Activated CD8-positive, alpha-beta memory T cell treated with anti-CD3 and anti-CD28 coated beads, Interleukin-2, amount 10 ng/mL, durations not matched to agents 7 days and 5 days (primary cell): Measurements from ENCODE around the gene SHC2. TPM values are rescaled to one million over a fixed set of nuclear protein-coding genes. Genes with fewer than 3 reads are reported as not detected.
"Not testable (repeated sequence)": the region's sequence is repeated elsewhere in the genome, so short reads cannot be mapped to it uniquely, and the experiment has no call there.

Experiments
- ATAC-seq: fragments of 150-1000 bp; cut with Tn5 transposase; one replicate; pipeline ENCODE4 v1.10.0; 2021; ENCODE audit warnings: moderate library complexity
- CTCF ChIA-PET: fragments of 350-600 bp; sonication (Branson Sonifier 250); formaldehyde crosslinking; loops from one replicate; lab custom pipeline; 2021; ENCODE audit warnings: antibody characterized with exemption; lab: Charles Lee
- DNase-seq: peaks from one replicate; pipeline ENCODE4 v3.0.0-alpha.2; 2020
- H3K27ac Mint-ChIP-seq: one replicate; pipeline ENCODE4 v1.8.0; 2021; ENCODE audit warnings: mild to moderate bottlenecking, mixed read lengths
- H3K27me3 Mint-ChIP-seq: one replicate; pipeline ENCODE4 v1.8.0; 2021; ENCODE audit warnings: mixed read lengths
- H3K36me3 Mint-ChIP-seq: one replicate; pipeline ENCODE4 v1.8.0; 2021; ENCODE audit warnings: mild to moderate bottlenecking, mixed read lengths
- H3K4me1 Mint-ChIP-seq: one replicate; pipeline ENCODE4 v1.8.0; 2021; ENCODE audit warnings: mixed read lengths
- H3K4me3 Mint-ChIP-seq: one replicate; pipeline ENCODE4 v1.8.0; 2021; ENCODE audit warnings: mild to moderate bottlenecking, moderate library complexity, mixed read lengths
- H3K9me3 Mint-ChIP-seq: one replicate; pipeline ENCODE4 v1.8.0; 2022; ENCODE audit warnings: low read depth, mixed read lengths
- total RNA-seq, 2 experiments: library from RNA; stranded (reverse); gene quantifications; one replicate each; pipeline ENCODE4 v1.2.3, GENCODE V29; 2021

Gene SHC2
- total RNA-seq, 2 experiments from 2014 or later: not detected

DNA sequence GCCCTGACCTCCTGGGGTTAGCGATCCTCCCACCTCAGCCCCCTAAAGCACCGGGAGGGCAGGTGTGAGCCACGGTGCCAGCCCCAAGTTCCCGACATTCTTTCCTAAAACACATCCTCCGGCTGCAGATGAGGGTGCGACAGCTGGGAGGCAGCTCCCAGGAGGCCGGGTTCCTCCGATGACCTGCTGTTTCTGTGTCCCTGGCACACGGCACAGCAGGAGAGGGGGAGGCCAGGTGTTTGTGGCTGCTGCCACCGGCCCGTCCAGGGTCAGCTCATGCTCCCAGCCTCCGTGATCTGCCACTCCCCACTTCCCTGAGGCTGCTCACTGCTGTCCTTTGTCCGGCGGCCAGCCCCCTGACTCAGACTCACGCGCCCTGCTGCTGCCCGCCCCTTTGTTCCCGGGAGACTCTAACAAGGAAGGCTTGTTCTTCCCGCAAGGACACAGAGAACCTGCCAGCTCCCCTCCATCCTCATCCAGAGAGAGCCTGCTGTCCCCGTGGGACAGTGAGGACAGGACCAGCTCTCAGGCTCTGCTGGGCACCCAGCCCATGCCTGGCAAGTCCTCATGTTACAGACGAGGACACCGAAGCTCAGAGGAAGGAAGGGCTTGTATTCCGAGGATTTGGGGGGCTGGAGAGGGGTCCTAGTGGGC, 24.9 kb upstream of the SHC2 start:
- CTCF ChIA-PET: interaction anchor here (1.1 to 2.5 kb wide), 2 partner anchors 10 to 25 kb away, joined by 5 to 6 read pairs; partner anchors contain the start of gene MADCAM1
- ATAC-seq: no peak
- peaks cover 9% of the 10 kb centered on the region for H3K4me1 Mint-ChIP-seq
- peaks cover 13% of the 10 kb centered on the region for H3K27me3 Mint-ChIP-seq
- H3K9me3 Mint-ChIP-seq: peaks cover 8% of the 10 kb centered on the region
- H3K27ac Mint-ChIP-seq: no peak overlapping the region
- no peak for DNase-seq
- peaks cover 8% of the 10 kb centered on the region for H3K36me3 Mint-ChIP-seq
- H3K4me3 Mint-ChIP-seq: no peak overlapping the region

DNA sequence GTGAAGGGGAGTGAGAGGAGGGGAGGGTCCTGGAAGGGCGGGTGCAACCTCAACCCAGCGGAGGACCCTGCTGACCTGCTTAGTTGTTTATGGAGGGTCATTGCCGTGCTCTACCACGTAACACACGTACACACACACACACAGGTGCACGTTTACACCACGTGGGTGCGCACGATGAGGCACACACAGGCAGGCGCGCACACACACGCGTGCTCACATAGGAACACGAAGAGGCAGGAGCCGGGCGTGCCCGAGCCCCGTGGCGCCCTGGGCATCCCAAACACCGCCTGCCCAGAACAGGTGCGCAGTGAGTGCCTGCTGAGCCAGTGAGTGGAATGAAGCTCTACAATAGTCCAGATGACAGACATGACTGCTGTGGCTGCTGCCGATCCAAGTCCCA, 24.2 kb upstream of the SHC2 start:
- Mint-ChIP-seq H3K36me3 (peaks cover 14% of the 10 kb centered on the region), H3K27me3 (peaks cover 13% of the 10 kb centered on the region), H3K4me3 (no peak overlapping the region), H3K9me3 (peaks cover 15% of the 10 kb centered on the region), H3K4me1 (peaks cover 9% of the 10 kb centered on the region), H3K27ac (no peak overlapping the region)
- CTCF ChIA-PET: interaction anchor here (1.1 to 2.5 kb wide), 2 partner anchors 11 to 26 kb away, joined by 5 to 6 read pairs; partner anchors contain the start of gene MADCAM1
- ATAC-seq: no peak
- no peak for DNase-seq

- ATAC-seq (no peak), DNase-seq (no peak)
- no peak overlapping the region for H3K4me3 Mint-ChIP-seq
- H3K27me3 Mint-ChIP-seq: peaks cover 13% of the 10 kb centered on the region
- CTCF ChIA-PET: no interaction called here
- peaks cover 17% of the 10 kb centered on the region for H3K36me3 Mint-ChIP-seq
- peaks cover 9% of the 10 kb centered on the region for H3K4me1 Mint-ChIP-seq
- H3K27ac Mint-ChIP-seq: no peak overlapping the region
- H3K9me3 Mint-ChIP-seq: peaks cover 18% of the 10 kb centered on the region
Measured at GRCh38 chr19:484494-484893, 23.7 kb upstream of the SHC2 start.

GRCh38 chr19:483332-484072, 22.7 kb upstream of the SHC2 start:
- no peak overlapping the region for H3K27ac Mint-ChIP-seq
- H3K36me3 Mint-ChIP-seq: peaks cover 17% of the 10 kb centered on the region
- peaks cover 13% of the 10 kb centered on the region for H3K27me3 Mint-ChIP-seq
- CTCF ChIA-PET: no interaction called here
- DNase-seq (no peak), ATAC-seq (no peak)
- H3K4me3 Mint-ChIP-seq: no peak overlapping the region
- H3K4me1 Mint-ChIP-seq: peaks cover 8% of the 10 kb centered on the region
- H3K9me3 Mint-ChIP-seq: peaks cover 18% of the 10 kb centered on the region

DNA sequence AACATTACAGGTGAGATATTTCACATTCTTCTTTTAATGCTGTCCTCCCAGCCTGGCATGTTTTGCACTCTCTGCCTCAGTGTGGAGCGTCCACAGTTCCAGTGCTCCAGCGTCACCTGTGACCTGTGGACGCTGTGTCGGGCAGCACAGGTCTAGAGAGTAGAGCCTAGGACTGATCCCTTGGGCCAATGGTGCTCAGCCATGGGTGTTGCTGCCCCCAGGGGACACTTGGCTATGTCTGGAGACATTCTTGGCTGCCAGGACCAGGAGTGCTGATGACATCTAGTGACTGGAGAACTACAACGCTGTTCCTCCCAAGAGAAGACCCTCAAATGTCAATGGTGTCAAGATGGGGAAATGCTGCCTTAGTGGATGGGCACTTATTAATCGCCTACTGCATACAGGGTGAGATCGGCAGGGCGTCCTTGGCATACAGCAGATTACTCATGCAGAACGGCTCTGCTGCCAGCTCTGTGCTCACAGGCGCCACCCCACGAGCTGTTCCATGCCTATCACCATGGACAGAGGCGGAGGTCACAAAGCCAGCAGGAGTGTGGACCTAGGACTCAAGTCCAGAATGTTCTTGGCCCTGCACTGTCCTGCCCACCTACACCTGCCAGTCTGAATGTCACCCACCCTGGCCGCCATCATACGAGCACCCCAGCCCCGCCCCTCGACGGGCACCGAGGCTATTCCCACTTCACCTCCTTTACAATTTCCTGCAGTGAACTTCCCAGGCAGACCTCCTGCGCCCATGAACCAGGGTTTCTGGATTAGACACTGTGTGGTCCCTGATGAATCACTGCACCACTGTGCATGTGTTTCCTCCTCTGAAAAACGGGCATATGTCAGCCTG, 21.6 kb upstream of the SHC2 start:
- Mint-ChIP-seq H3K36me3 (peaks cover 17% of the 10 kb centered on the region), H3K27me3 (peaks cover 13% of the 10 kb centered on the region), H3K4me1 (peaks cover 5% of the 10 kb centered on the region), H3K9me3 (peaks cover 18% of the 10 kb centered on the region), H3K27ac (no peak overlapping the region), H3K4me3 (no peak overlapping the region)
- CTCF ChIA-PET: no interaction called here
- ATAC-seq: no peak
- DNase-seq: no peak

GRCh38 chr19:481100-481499, 20.3 kb upstream of the SHC2 start:
- H3K36me3 Mint-ChIP-seq: peaks cover 17% of the 10 kb centered on the region
- H3K4me3 Mint-ChIP-seq: peak overlapping the region; percentile 17
- H3K27me3 Mint-ChIP-seq: peaks cover 13% of the 10 kb centered on the region
- H3K4me1 Mint-ChIP-seq, DNase-seq, ATAC-seq, CTCF ChIA-PET: not testable (repeated sequence)
- peaks cover 18% of the 10 kb centered on the region for H3K9me3 Mint-ChIP-seq
- H3K27ac Mint-ChIP-seq: peak overlapping the region; percentile 79

GRCh38 chr19:480016-480855, 19.4 kb upstream of the SHC2 start:
- no peak for DNase-seq
- CTCF ChIA-PET: no interaction called here
- H3K36me3 Mint-ChIP-seq: peaks cover 17% of the 10 kb centered on the region
- H3K4me1 Mint-ChIP-seq: peaks cover 5% of the 10 kb centered on the region
- H3K27me3 Mint-ChIP-seq: peaks cover 7% of the 10 kb centered on the region
- peak overlapping the region; percentile 39 for H3K4me3 Mint-ChIP-seq
- H3K9me3 Mint-ChIP-seq: peaks cover 18% of the 10 kb centered on the region
- peak; percentile 39 for ATAC-seq
- peak overlapping the region; percentile 79 for H3K27ac Mint-ChIP-seq

- no peak for DNase-seq
- no peak overlapping the region for H3K27ac Mint-ChIP-seq
- peaks cover 5% of the 10 kb centered on the region for H3K4me1 Mint-ChIP-seq
Measured at GRCh38 chr19:478976-479375, 18.1 kb upstream of the SHC2 start.

GRCh38 chr19:478236-478903, 17.5 kb upstream of the SHC2 start:
- Mint-ChIP-seq H3K27me3 (peaks cover 5% of the 10 kb centered on the region), H3K27ac (no peak overlapping the region), H3K4me3 (no peak overlapping the region), H3K9me3 (peaks cover 18% of the 10 kb centered on the region), H3K36me3 (peaks cover 17% of the 10 kb centered on the region), H3K4me1 (peaks cover 5% of the 10 kb centered on the region)
- no peak for DNase-seq
- CTCF ChIA-PET: no interaction called here
- no peak for ATAC-seq

More at GRCh38 chr19:478976-479375, 18.1 kb upstream of the SHC2 start:
- no peak for ATAC-seq
- peaks cover 18% of the 10 kb centered on the region for H3K9me3 Mint-ChIP-seq
- peaks cover 17% of the 10 kb centered on the region for H3K36me3 Mint-ChIP-seq
- H3K27me3 Mint-ChIP-seq: peaks cover 5% of the 10 kb centered on the region
- H3K4me3 Mint-ChIP-seq: no peak overlapping the region
- CTCF ChIA-PET: interaction anchor here (0.7 to 0.9 kb wide), 2 partner anchors 63 to 94 kb away, joined by 3 to 4 read pairs; no protein-coding TSS in a partner anchor

DNA sequence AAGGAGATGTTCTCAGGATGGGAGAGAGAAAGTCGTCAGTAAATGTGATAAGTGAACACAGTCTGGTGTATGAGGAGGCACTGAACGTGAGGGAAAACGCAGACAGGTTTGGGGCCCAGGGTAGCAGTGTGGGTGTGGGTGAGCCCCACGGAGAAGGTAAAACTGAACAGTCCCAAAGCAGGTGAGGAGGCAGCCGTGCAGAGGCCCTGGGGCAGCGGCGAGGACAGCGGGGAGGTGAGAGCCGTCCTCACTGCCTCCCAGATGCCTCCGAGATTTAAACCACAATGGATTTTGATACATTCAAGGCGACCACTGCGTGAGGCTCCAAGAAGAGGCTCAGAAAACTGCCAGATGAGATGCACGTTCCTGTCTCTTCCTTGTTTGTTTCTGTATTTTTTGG, 14.5 kb upstream of the SHC2 start:
- H3K36me3 Mint-ChIP-seq: peaks cover 6% of the 10 kb centered on the region
- DNase-seq (no peak), ATAC-seq (no peak)
- H3K27me3 Mint-ChIP-seq: peaks cover 5% of the 10 kb centered on the region
- H3K4me3 Mint-ChIP-seq: no peak overlapping the region
- H3K4me1 Mint-ChIP-seq: peaks cover 1% of the 10 kb centered on the region
- peaks cover 6% of the 10 kb centered on the region for H3K9me3 Mint-ChIP-seq
- CTCF ChIA-PET: no interaction called here
- H3K27ac Mint-ChIP-seq: no peak overlapping the region

DNA sequence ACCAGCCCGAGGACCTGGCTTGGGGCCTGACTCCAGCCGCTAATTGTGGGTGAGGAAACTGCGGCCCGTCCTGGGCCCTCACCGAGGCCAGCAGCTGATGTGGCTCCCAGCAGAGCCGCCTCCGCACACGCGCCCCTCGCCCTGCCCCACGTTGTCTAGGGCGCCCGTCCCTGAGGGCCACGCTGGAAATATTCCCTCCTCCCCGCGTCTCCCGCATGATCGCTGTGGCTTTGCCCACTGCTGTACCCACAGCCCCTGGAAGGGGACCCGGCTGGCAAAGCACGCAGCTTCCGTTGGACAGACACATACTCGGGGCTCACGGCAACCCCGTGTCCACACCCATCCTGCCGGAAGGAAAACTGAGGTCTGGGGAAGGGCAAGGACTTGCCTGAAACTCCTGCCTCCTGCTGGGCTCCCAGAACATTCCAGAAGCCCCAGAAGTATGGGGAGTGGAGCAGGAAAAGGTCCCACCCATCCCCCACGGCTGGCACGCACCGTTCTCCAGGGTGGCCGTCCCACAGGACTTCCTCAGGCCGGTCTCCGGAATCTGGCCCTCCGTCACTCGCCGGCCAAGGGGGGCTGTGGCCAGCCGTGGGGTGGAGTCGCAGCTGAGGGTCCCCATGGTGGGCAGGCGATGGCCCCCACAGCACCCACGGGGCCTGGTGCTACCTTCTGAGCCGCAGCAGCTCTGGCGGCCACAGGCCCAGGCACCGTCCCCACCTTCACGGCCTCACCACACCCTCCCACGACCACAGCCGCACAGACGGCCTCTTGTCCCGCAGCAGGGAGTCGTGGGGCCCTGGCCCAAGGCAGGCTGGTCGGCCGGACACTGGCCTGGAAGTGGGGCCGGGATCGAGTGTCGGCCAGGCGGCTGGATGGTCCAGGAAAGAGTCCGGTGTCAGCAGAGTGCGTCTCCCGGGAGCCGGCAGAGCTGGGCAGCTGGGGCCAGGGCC, 13.6 kb upstream of the SHC2 start:
- no peak for ATAC-seq
- peaks cover 5% of the 10 kb centered on the region for H3K27me3 Mint-ChIP-seq
- no peak overlapping the region for H3K4me3 Mint-ChIP-seq
- no peaks in the 10 kb centered on the region for H3K9me3 Mint-ChIP-seq
- DNase-seq: no peak
- no peaks in the 10 kb centered on the region for H3K4me1 Mint-ChIP-seq
- H3K27ac Mint-ChIP-seq: no peak overlapping the region
- no peaks in the 10 kb centered on the region for H3K36me3 Mint-ChIP-seq
- CTCF ChIA-PET: no interaction called here
